Central memory CD8-positive, alpha-beta T cell (primary cell): ENCODE data around the gene LRP1.
A peak's percentile ranks its signal among the peaks of the same experiment; 100 is the strongest.

Experiments
- ATAC-seq: fragments of 150-1000 bp; cut with Tn5 transposase; replicated peaks from 2 replicates; pipeline ENCODE4 v1.10.0; 2022; ENCODE audit warnings: mild to moderate bottlenecking, moderate FRiP score, moderate number of reproducible peaks; ENCODE audit not compliant: poor library complexity, severe bottlenecking; ENCODE audit errors: extremely low read depth
- DNase-seq, 2 donors: peaks; one replicate each; pipeline ENCODE4 v3.0.0; 2021; ENCODE audit warnings: low spot score in 2 of 2
- H3K27ac Mint-ChIP-seq: one replicate; pipeline ENCODE4 v1.8.0; 2022; ENCODE audit warnings: low read depth, mild to moderate bottlenecking, moderate library complexity, mixed read lengths
- H3K27me3 Mint-ChIP-seq: one replicate; pipeline ENCODE4 v1.8.0; 2022; ENCODE audit warnings: mixed read lengths
- H3K36me3 Mint-ChIP-seq: one replicate; pipeline ENCODE4 v1.8.0; 2022; ENCODE audit warnings: mild to moderate bottlenecking, moderate library complexity, mixed read lengths; ENCODE audit not compliant: insufficient read depth
- H3K4me1 Mint-ChIP-seq: one replicate; pipeline ENCODE4 v1.8.0; 2022; ENCODE audit warnings: mixed read lengths
- H3K4me3 Mint-ChIP-seq: one replicate; pipeline ENCODE4 v1.8.0; 2022; ENCODE audit warnings: mild to moderate bottlenecking, moderate library complexity, mixed read lengths
- H3K9me3 Mint-ChIP-seq: one replicate; pipeline ENCODE4 v1.8.0; 2022; ENCODE audit warnings: mixed read lengths

Gene LRP1

GRCh38 chr12:57127726-57128518 lies at the start of gene LRP1:
TSS of gene LRP1 (plus strand) at chr12:57128483. CDS start at chr12:57128965, 482 bp downstream.
- peak within 1 kb of the TSS; percentile 84 for H3K4me3 Mint-ChIP-seq
- H3K9me3 Mint-ChIP-seq, result no peaks in the 10 kb centered on the region
- H3K27me3 Mint-ChIP-seq, result peaks cover 14% of the 10 kb centered on the region
- H3K4me1 Mint-ChIP-seq, result peaks cover 6% of the 10 kb centered on the region
- DNase-seq (peak; percentile 35 to 57), ATAC-seq (peak; percentile 66)
- H3K27ac Mint-ChIP-seq, result peak within 1 kb of the TSS; percentile 83
- H3K36me3 Mint-ChIP-seq, result peaks cover 5% of the 10 kb centered on the region

GRCh38 chr12:57078519-57079404 lies 49.5 kb upstream of the LRP1 start, which contains the start of gene NEMP1:
TSS of gene NEMP1 (minus strand) at chr12:57078791. CDS start at chr12:57078745, 46 bp downstream.
- Mint-ChIP-seq H3K4me1 (peaks cover 13% of the 10 kb centered on the region), H3K27ac (peak within 1 kb of the TSS; percentile 90), H3K36me3 (peaks cover 16% of the 10 kb centered on the region), H3K4me3 (peak within 1 kb of the TSS; percentile 98), H3K27me3 (no peaks in the 10 kb centered on the region), H3K9me3 (no peaks in the 10 kb centered on the region)
- ATAC-seq, result peak; percentile 98
- DNase-seq, result peak; percentile 75 to 98

GRCh38 chr12:57079821-57080220 lies 48.5 kb upstream of the LRP1 start:
- H3K4me1 Mint-ChIP-seq, result peaks cover 13% of the 10 kb centered on the region
- H3K27ac Mint-ChIP-seq, result no peak overlapping the region
- no peaks in the 10 kb centered on the region for H3K9me3 Mint-ChIP-seq
- H3K27me3 Mint-ChIP-seq, result no peaks in the 10 kb centered on the region
- DNase-seq, result no peak
- no peak for ATAC-seq
- H3K4me3 Mint-ChIP-seq, result no peak overlapping the region
- peaks cover 13% of the 10 kb centered on the region for H3K36me3 Mint-ChIP-seq

DNA sequence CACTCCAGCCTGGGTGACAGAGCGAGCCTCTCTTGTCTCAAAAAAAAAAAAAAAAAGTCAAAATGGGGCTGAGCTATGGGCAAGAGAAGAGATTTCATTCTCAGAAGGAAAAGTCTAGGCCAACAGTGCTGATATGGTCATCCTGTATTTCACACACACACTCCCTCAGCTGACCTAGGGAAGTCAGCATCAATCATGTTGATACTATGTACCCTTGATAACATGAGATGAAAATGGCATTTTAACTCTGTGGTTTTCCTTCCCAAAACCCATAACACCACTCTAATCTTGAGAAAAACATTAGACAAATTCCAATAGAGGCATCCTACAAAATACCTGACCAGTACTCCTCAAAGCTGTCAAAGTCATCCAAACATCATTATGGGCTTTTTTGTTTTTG lies 47.4 kb upstream of the LRP1 start:
- H3K4me1 Mint-ChIP-seq, result peaks cover 21% of the 10 kb centered on the region
- H3K4me3 Mint-ChIP-seq, result no peak overlapping the region
- H3K27me3 Mint-ChIP-seq, result no peaks in the 10 kb centered on the region
- H3K27ac Mint-ChIP-seq, result no peak overlapping the region
- no peak for DNase-seq
- H3K9me3 Mint-ChIP-seq, result no peaks in the 10 kb centered on the region
- peaks cover 13% of the 10 kb centered on the region for H3K36me3 Mint-ChIP-seq
- no peak for ATAC-seq

GRCh38 chr12:57085999-57086492 lies 42.2 kb upstream of the LRP1 start:
- Mint-ChIP-seq H3K36me3 (peaks cover 15% of the 10 kb centered on the region), H3K4me1 (peaks cover 48% of the 10 kb centered on the region), H3K27ac (peak overlapping the region; percentile 90), H3K27me3 (no peaks in the 10 kb centered on the region), H3K4me3 (peak overlapping the region; percentile 91), H3K9me3 (no peaks in the 10 kb centered on the region)
- ATAC-seq, result no peak
- DNase-seq, result no peak

DNA sequence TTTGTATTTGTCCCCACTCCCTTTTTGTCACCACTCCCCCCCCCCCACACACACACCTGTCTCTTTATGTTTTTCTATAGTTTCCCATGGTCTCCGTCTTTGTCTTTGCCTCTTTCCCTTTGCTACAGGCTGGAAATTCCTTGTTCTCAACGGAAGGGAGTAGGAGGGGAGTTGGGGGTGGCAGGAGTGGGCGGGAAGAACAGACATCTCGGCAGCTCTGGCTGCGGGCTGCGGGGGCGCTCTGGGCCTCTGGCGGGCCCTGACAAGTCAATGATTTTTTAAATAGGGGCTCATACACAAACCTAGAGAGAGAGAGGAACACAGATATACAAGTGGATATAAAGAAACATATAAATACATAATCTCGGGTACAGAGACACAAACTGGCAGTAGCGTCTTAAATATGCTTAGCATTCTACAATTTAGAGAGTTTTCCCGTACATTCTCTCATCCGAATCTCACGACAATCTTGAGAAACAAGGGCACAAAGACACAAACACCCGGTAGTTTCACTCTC lies 41.7 kb upstream of the LRP1 start:
- peak overlapping the region; percentile 90 for H3K27ac Mint-ChIP-seq
- no peak for DNase-seq
- H3K9me3 Mint-ChIP-seq, result no peaks in the 10 kb centered on the region
- no peaks in the 10 kb centered on the region for H3K27me3 Mint-ChIP-seq
- H3K4me1 Mint-ChIP-seq, result peaks cover 51% of the 10 kb centered on the region
- peak overlapping the region; percentile 91 for H3K4me3 Mint-ChIP-seq
- H3K36me3 Mint-ChIP-seq, result peaks cover 13% of the 10 kb centered on the region
- no peak for ATAC-seq

DNA sequence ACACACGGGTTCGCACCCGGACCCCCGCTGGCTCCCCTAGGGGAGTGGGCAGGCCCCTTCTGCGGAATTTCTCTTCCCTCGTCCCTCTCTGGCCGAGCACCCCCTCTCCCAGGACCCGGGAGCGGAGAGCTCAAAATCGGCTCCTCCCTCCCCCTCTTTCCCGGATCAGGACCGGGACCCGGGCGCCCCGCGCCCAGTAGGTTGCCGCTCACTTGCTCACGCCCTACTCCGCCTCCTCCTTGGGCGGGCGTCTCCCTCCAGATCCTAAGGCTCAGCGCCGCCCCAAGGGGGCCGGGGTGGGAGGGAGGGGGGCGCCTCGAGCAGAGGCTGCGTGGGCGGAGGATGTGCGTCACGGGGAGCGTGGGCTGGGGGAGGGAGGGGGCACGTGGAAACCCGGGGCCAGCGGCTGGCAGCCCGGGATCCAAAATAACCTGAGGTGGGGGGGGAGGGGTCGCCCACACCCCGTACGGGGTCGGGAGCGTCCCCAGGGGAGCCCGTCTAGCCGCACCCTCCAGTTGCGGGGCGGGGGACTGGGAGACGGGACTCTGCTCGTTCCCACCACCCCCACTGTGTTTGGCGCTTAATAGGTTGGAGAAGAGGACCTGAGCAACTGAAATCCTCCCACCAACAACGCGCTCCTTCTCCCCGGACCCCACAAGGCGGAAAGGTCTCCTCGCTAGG lies 41.1 kb upstream of the LRP1 start:
- DNase-seq, result peak; percentile 64 to 68
- peaks cover 13% of the 10 kb centered on the region for H3K36me3 Mint-ChIP-seq
- no peaks in the 10 kb centered on the region for H3K9me3 Mint-ChIP-seq
- peaks cover 53% of the 10 kb centered on the region for H3K4me1 Mint-ChIP-seq
- peak overlapping the region; percentile 91 for H3K4me3 Mint-ChIP-seq
- peak; percentile 57 for ATAC-seq
- H3K27me3 Mint-ChIP-seq, result no peaks in the 10 kb centered on the region
- peak overlapping the region; percentile 90 for H3K27ac Mint-ChIP-seq

GRCh38 chr12:57087691-57088353 lies 40.5 kb upstream of the LRP1 start:
- H3K27ac Mint-ChIP-seq, result peak overlapping the region; percentile 83
- peak overlapping the region; percentile 91 for H3K4me3 Mint-ChIP-seq
- H3K36me3 Mint-ChIP-seq, result peaks cover 16% of the 10 kb centered on the region
- no peaks in the 10 kb centered on the region for H3K27me3 Mint-ChIP-seq
- peak; percentile 40 to 47 for DNase-seq
- ATAC-seq, result peak; percentile 30
- H3K4me1 Mint-ChIP-seq, result peaks cover 60% of the 10 kb centered on the region
- no peaks in the 10 kb centered on the region for H3K9me3 Mint-ChIP-seq

DNA sequence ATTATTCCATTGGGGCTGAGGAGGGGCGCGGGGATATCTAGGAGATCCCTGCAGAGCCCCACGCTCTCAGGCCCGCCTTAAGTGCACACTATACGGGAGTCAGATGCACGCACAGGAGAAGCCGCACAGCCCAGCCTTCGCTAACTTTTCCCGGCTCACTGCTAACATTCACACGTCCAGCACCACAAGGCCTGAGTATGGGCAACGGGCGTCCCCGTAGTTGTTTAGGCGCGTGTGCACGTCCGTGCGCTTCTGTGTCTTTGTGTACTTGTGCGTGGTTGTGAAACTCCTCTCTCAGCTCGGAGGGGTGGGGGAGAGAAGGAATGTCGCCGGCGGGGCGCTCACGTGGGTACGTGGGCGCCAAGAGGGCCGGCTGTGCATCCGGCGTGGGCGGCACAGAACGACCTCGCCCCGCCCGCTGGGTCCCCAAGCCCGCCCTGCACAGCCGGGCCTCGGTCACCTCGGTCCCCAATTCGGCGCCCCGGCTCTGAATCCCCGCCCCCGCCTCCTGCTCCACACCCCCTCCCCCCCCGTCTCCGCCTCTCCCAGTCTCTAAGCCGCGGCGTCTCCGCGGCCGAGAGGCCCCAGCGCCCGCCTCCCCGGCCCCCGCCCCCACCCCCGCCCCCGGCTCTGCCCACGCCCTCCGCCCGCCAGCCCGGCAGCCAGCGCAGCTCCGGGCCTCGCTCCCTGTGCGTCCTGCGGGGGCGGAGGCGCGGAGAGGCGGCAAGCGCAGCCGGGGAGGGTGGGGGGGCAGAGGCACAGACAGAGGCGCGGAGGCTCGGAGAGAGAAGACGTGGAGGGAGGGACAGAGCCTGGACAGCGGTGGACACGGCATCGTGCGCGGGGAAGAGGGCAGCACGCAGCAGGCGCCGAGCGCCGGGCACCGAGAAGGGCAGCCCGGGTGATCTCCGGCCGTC lies 39.7 kb upstream of the LRP1 start, which contains the start of gene NAB2:
NAB2 (plus strand) TSS at position 761 of the 917 bp plus-strand sequence. CDS start 158 bp downstream, outside the sequence.
- no peaks in the 10 kb centered on the region for H3K27me3 Mint-ChIP-seq
- DNase-seq (peak; percentile 75 to 84), ATAC-seq (peak; percentile 69)
- no peaks in the 10 kb centered on the region for H3K9me3 Mint-ChIP-seq
- H3K4me3 Mint-ChIP-seq, result peak within 1 kb of the TSS; percentile 91
- peaks cover 67% of the 10 kb centered on the region for H3K4me1 Mint-ChIP-seq
- H3K27ac Mint-ChIP-seq, result peak within 1 kb of the TSS; percentile 84
- H3K36me3 Mint-ChIP-seq, result peaks cover 16% of the 10 kb centered on the region

DNA sequence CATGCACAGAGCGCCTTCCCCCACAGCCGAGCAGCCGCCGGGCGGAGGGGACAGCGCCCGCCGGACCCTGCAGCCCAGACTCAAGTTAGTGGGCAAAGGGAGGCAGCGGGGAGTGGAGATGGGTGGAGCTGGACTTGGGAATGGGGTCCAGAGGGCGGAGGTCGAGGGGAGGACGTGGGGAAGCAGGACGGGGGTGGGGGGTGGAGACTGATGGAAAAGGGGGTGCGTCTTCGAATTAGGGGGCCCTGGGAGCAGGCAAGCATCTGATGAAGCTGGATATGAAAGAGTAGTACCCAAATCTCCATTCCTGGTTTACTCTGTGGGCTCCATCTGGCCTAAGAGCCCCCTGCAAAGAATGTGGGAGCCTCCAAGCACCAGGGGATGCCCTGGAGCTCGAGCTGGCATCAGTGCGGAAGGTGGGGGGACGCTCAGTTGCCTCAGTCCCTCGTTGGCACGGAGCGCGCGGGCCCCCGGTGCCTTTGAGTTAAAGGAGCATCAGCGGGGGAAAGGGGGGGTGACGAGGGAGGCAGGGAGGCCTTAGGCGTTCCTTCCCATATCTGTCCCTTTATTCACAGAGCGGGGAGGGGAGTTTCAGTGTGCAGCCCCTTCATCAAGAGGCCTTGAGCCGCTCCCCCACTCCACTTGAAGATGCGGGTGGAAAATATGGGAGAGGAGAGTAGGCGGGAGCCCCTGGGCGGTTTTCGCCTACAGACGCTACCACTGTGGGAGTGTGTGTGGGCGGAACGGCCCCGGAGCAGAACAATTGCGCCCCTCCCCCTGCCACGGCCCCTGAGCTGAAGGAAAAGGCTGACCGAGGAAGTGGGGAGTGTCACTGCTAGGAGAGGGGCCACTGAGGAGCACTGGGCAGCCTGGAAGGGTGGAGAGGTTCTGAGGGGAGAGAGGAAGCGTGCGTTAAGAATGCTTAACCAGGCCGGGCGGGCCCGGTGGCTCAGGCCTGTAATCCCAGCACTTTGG lies 38.7 kb upstream of the LRP1 start:
- Mint-ChIP-seq H3K27ac (peak overlapping the region; percentile 84), H3K36me3 (peaks cover 16% of the 10 kb centered on the region), H3K4me3 (peak overlapping the region; percentile 91), H3K27me3 (no peaks in the 10 kb centered on the region), H3K4me1 (peaks cover 73% of the 10 kb centered on the region), H3K9me3 (no peaks in the 10 kb centered on the region)
- no peak for DNase-seq
- ATAC-seq, result no peak
